H1 (cell line): ENCODE data around the gene SENP6.

Experiments
- ATF2 ChIP-seq: IDR thresholded peaks from 2 replicates; pipeline ENCODE4 v1.6.1; 2012; ENCODE audit warnings: low read length, inconsistent platforms
- BCL11A ChIP-seq, 2 experiments: IDR thresholded peaks; one replicate each; pipeline ENCODE4 v1.6.1; 2011; ENCODE audit warnings: low read depth in 2 of 2, low read length in 2 of 2, mild to moderate bottlenecking in 2 of 2
- EP300 ChIP-seq, 2 experiments: IDR thresholded peaks; 1 replicate in 1 of 2; 2 replicates in 1 of 2; pipeline ENCODE4 v1.6.1; 2011 to 2012; ENCODE audit warnings: low read depth in 2 of 2, low read length in 2 of 2, mild to moderate bottlenecking in 2 of 2, borderline replicate concordance in 1 of 2, inconsistent platforms in 1 of 2, moderate library complexity in 1 of 2
- EZH2 ChIP-seq: fragments of 200-600 bp; sonication (generic); IDR thresholded peaks from 2 replicates; pipeline ENCODE4 v1.7.1; 2012; ENCODE audit warnings: low read depth, mild to moderate bottlenecking, moderate library complexity, low read length, inconsistent platforms; ENCODE audit not compliant: severe bottlenecking
- POLR2A ChIP-seq, 2 experiments: IDR thresholded peaks; 1 replicate in 1 of 2; 2 replicates in 1 of 2; pipeline ENCODE4 v1.6.1; 2011; ENCODE audit warnings: low read depth in 2 of 2, low read length in 2 of 2, mild to moderate bottlenecking in 2 of 2; ENCODE audit errors: control extremely low read depth in 1 of 2
- RAD21 ChIP-seq, 2 experiments: IDR thresholded peaks in 1 of 2; conservative IDR thresholded peaks in 1 of 2; 2 replicates each; pipeline ENCODE4 v1.6.1; 2011; ENCODE audit warnings: low read depth in 2 of 2, low read length in 2 of 2, improper control_type of control experiment in 1 of 2, inconsistent platforms in 1 of 2, mild to moderate bottlenecking in 1 of 2, moderate library complexity in 1 of 2
- TEAD4 ChIP-seq: IDR thresholded peaks from 2 replicates; pipeline ENCODE4 v1.6.1; 2012; ENCODE audit warnings: low read depth, low read length, inconsistent platforms, mixed read lengths
- YY1 ChIP-seq: IDR thresholded peaks from 2 replicates; pipeline ENCODE4 v1.6.1; 2011; ENCODE audit warnings: low read depth, mild to moderate bottlenecking, low read length
- ZNF274 ChIP-seq: IDR thresholded peaks from 2 replicates; pipeline ENCODE4 v1.7.0; 2012; ENCODE audit warnings: low read length, borderline replicate concordance; ENCODE audit errors: extremely low read depth
- TF ChIP-seq, protein P1 (sequence below), 3 experiments: IDR thresholded peaks; 1 replicate in 2 of 3; 2 replicates in 1 of 3; pipeline versions ENCODE4 v1.5.1 to v1.6.1; 2011; ENCODE audit warnings: low read length in 3 of 3, mild to moderate bottlenecking in 3 of 3, inconsistent platforms in 2 of 3, low read depth in 1 of 3, moderate library complexity in 1 of 3; ENCODE audit not compliant: insufficient read depth in 1 of 3; ENCODE audit errors: control extremely low read depth in 1 of 3

GRCh38 chr6:75719133-75719532, 117.5 kb downstream of the SENP6 start:
- TF ChIP-seq, protein P1, sequence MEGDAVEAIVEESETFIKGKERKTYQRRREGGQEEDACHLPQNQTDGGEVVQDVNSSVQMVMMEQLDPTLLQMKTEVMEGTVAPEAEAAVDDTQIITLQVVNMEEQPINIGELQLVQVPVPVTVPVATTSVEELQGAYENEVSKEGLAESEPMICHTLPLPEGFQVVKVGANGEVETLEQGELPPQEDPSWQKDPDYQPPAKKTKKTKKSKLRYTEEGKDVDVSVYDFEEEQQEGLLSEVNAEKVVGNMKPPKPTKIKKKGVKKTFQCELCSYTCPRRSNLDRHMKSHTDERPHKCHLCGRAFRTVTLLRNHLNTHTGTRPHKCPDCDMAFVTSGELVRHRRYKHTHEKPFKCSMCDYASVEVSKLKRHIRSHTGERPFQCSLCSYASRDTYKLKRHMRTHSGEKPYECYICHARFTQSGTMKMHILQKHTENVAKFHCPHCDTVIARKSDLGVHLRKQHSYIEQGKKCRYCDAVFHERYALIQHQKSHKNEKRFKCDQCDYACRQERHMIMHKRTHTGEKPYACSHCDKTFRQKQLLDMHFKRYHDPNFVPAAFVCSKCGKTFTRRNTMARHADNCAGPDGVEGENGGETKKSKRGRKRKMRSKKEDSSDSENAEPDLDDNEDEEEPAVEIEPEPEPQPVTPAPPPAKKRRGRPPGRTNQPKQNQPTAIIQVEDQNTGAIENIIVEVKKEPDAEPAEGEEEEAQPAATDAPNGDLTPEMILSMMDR (IDR thresholded peaks at IDR 0.05; ENCODE audit: control extremely low read depth in 1 of 3, insufficient read depth in 1 of 3, low read depth in 1 of 3, low read length in 3 of 3): no peak
- TF ChIP-seq BCL11A (IDR thresholded peaks at IDR 0.05; ENCODE audit: low read depth in 2 of 2, low read length in 2 of 2) (no peak), EP300 (IDR thresholded peaks at IDR 0.05; ENCODE audit: borderline replicate concordance in 1 of 2, low read depth in 2 of 2, low read length in 2 of 2) (no peak), TEAD4 (no peak), ZNF274 (no peak), POLR2A (IDR thresholded peaks at IDR 0.05; ENCODE audit: control extremely low read depth in 1 of 2, low read depth in 2 of 2, low read length in 2 of 2) (no peak), ATF2 (no peak), EZH2 (no peak), RAD21 (IDR thresholded peaks at IDR 0.05 in 1 of 2, conservative IDR thresholded peaks at IDR 0.05 in 1 of 2; ENCODE audit: low read depth in 2 of 2, low read length in 2 of 2) (no peak), YY1 (no peak)
